ENCODE measurements around the gene KPRP.

The KPRP gene

GRCh38 chr1:152776361-152776760 lies 18.5 kb downstream of the KPRP start:
- DNase-seq = no peak

- DNase-seq = no peak
Observed at GRCh38 chr1:152777510-152778137, 19.8 kb downstream of the KPRP start.

GRCh38 chr1:152783095-152783494 lies 25.3 kb downstream of the KPRP start:
- DNase-seq = no peak

- no peak for DNase-seq
Observed at GRCh38 chr1:152786077-152786476, 28.3 kb downstream of the KPRP start, which contains the start of gene LCE1E. LCE1E (plus strand) TSS chr1:152786257; CDS start chr1:152787300, 1,043 bp downstream.

GRCh38 chr1:152795686-152796085 lies 37.9 kb downstream of the KPRP start:
- DNase-seq = no peak

DNA sequence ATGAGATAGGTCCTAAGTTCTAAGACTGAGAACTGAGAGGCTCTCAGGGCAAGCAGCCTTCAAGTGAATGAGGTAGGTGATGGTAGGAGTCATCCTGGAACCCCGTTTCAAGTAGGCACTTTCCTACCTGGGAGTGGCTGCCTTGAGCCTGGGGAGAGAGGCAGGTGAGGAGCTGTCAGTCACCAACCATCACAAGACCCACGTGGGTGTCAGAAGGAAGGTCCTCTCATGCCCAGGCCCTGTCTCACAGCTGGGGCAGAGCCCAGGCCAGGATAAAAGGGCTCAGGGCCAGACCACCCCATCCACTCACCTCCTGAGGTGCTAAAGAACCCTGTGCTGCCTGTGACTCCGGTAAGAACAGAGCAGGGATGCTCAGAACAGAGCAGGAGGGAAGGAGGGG lies 38.6 kb downstream of the KPRP start, which contains the start of gene LCE1D:
TSS of gene LCE1D (plus strand) at position 301 of the 400 bp plus-strand sequence. CDS start 1,074 bp downstream, outside the sequence.
- no peak for DNase-seq

GRCh38 chr1:152801333-152801732 lies 43.5 kb downstream of the KPRP start:
- no peak for DNase-seq

GRCh38 chr1:152806576-152806975 lies 48.8 kb downstream of the KPRP start, which contains the start of gene LCE1C:
LCE1C (minus strand) TSS chr1:152806651; CDS start chr1:152805478, 1,173 bp downstream.
- no peak for DNase-seq

- no peak for DNase-seq
Observed at GRCh38 chr1:152811050-152811449, 53.2 kb downstream of the KPRP start.
